Neuronal stem cell (in vitro differentiated cells): ENCODE measurements around the gene HGFAC.

ENCODE experiments used
- DNase-seq: peaks from one replicate; pipeline ENCODE4 v3.0.0-alpha.2; 2013; ENCODE audit warnings: low spot score
- H2AFZ ChIP-seq: one replicate; pipeline ENCODE4 v1.6.1; 2013; ENCODE audit warnings: mild to moderate bottlenecking, low read length, inconsistent platforms
- H2AK5ac ChIP-seq: 2 replicates; pipeline ENCODE4 v1.6.1; 2013; ENCODE audit warnings: low read depth, mild to moderate bottlenecking, inconsistent platforms, low read length, moderate library complexity, mixed read lengths
- H2BK120ac ChIP-seq: 2 replicates; pipeline ENCODE4 v1.6.1; 2013; ENCODE audit warnings: low read depth, mild to moderate bottlenecking, inconsistent platforms, low read length, moderate library complexity, mixed read lengths
- H2BK12ac ChIP-seq: one replicate; pipeline ENCODE4 v1.6.1; 2013; ENCODE audit warnings: low read length, inconsistent platforms
- H2BK15ac ChIP-seq: 2 replicates; pipeline ENCODE4 v1.6.1; 2013; ENCODE audit warnings: mild to moderate bottlenecking, low read length, inconsistent platforms, mixed read lengths
- H2BK5ac ChIP-seq: one replicate; pipeline ENCODE4 v1.6.1; 2013; ENCODE audit warnings: inconsistent platforms, mild to moderate bottlenecking, low read length, moderate library complexity
- H3K14ac ChIP-seq: one replicate; pipeline ENCODE4 v1.6.1; 2013; ENCODE audit warnings: low read length, inconsistent platforms
- H3K18ac ChIP-seq: 2 replicates; pipeline ENCODE4 v1.6.1; 2013; ENCODE audit warnings: low read length, inconsistent platforms
- H3K23ac ChIP-seq: 2 replicates; pipeline ENCODE4 v1.6.1; 2013; ENCODE audit warnings: low read depth, mild to moderate bottlenecking, mixed read lengths, low read length, inconsistent platforms; ENCODE audit not compliant: poor library complexity
- H3K27ac ChIP-seq: replicated peaks from 3 replicates; pipeline ENCODE4 v1.5.1; 2013; ENCODE audit warnings: low read length, inconsistent platforms
- H3K27me3 ChIP-seq, 3 experiments: 2 replicates each; pipeline ENCODE4 v1.6.1; 2013; ENCODE audit warnings: low read length in 3 of 3, mild to moderate bottlenecking in 2 of 3, inconsistent platforms in 1 of 3, low read depth in 1 of 3, mixed read lengths in 1 of 3, moderate library complexity in 1 of 3; ENCODE audit not compliant: control insufficient read depth in 3 of 3, insufficient read depth in 3 of 3
- H3K36me3 ChIP-seq, 2 donors: replicated peaks in 1 of 2; 2 replicates each; pipeline ENCODE4 v1.6.1; 2013; ENCODE audit warnings: low read length in 2 of 2; ENCODE audit not compliant: control insufficient read depth in 2 of 2, insufficient read depth in 2 of 2
- H3K4ac ChIP-seq: 2 replicates; pipeline ENCODE4 v1.6.1; 2013; ENCODE audit warnings: inconsistent platforms, mild to moderate bottlenecking, low read length, moderate library complexity
- H3K4me1 ChIP-seq, 2 donors: 1 replicate in 1 of 2; 2 replicates in 1 of 2; pipeline ENCODE4 v1.6.1; 2013; ENCODE audit warnings: low read length in 2 of 2, low read depth in 1 of 2; ENCODE audit not compliant: control insufficient read depth in 2 of 2, insufficient read depth in 1 of 2
- H3K4me2 ChIP-seq: one replicate; pipeline ENCODE4 v1.6.1; 2013; ENCODE audit warnings: mild to moderate bottlenecking, low read length, inconsistent platforms; ENCODE audit not compliant: insufficient read depth, poor library complexity, severe bottlenecking
- H3K4me3 ChIP-seq, 2 donors: 2 replicates each; pipeline ENCODE4 v1.5.1; 2013; ENCODE audit warnings: low read length in 2 of 2, mild to moderate bottlenecking in 2 of 2, inconsistent platforms in 1 of 2, moderate library complexity in 1 of 2
- H3K79me1 ChIP-seq: one replicate; pipeline ENCODE4 v1.6.1; 2013; ENCODE audit warnings: low read depth, mild to moderate bottlenecking, inconsistent platforms, low read length, moderate library complexity
- H3K9ac ChIP-seq: one replicate; pipeline ENCODE4 v1.6.1; 2013; ENCODE audit warnings: mild to moderate bottlenecking, low read depth, low read length, inconsistent platforms; ENCODE audit not compliant: poor library complexity
- H3K9me3 ChIP-seq, 2 donors: replicated peaks in 1 of 2; 2 replicates each; pipeline versions ENCODE3 to v1.6.1; 2013; ENCODE audit warnings: low read length in 2 of 2, mild to moderate bottlenecking in 2 of 2, inconsistent platforms in 1 of 2, low read depth in 1 of 2, mixed read lengths in 1 of 2, moderate library complexity in 1 of 2; ENCODE audit not compliant: control insufficient read depth in 2 of 2, insufficient read depth in 1 of 2
- H4K8ac ChIP-seq: one replicate; pipeline ENCODE4 v1.6.1; 2013; ENCODE audit warnings: low read depth, mild to moderate bottlenecking, inconsistent platforms, low read length, moderate library complexity
- H4K91ac ChIP-seq: one replicate; pipeline ENCODE4 v1.6.1; 2013; ENCODE audit warnings: low read length, low read depth, mild to moderate bottlenecking, inconsistent platforms; ENCODE audit not compliant: poor library complexity
- WGBS, 2 donors: extraction: QIAGEN DNeasy Blood & Tissue Kit; methylation state at CpG; one replicate each; pipeline ENCODE4 v1.1.7; 2013; ENCODE audit warnings: missing lambda C conversion rate in 2 of 2, mixed read lengths in 1 of 2; ENCODE audit not compliant: insufficient read length in 2 of 2, insufficient replicate concordance in 1 of 2; ENCODE audit errors: extremely low coverage in 2 of 2; 5-methylcytosine and 5-hydroxymethylcytosine counted together

The HGFAC gene

DNA sequence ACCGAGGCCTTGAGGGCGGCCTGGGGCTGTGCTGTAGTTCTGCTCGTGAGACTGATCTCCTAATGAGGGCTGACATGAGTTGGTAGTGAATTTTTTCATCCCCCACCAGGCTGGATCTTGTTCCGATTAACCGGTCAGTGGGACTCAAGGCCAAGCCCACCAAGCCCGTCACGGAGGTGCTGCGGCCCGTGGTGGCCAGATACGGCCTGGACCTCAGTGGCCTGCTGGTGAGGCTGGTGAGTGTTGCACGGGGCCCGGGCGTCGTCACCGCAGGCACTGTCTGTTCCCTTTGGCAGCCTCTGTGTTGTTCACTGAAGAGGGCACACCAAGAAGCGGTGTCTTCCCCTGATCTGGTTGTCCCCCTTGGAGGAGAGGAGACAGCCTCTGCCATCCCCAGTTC lies 18.4 kb upstream of the HGFAC start:
- no peak overlapping the region for H4K91ac ChIP-seq
- no peak overlapping the region for H3K18ac ChIP-seq
- H3K9me3 ChIP-seq: no peaks in the 10 kb centered on the region
- H3K27me3 ChIP-seq: no peaks in the 10 kb centered on the region
- no peak overlapping the region for H3K27ac ChIP-seq
- H3K79me1 ChIP-seq: peaks cover 1% of the 10 kb centered on the region
- peak overlapping the region; percentile 81 for H3K23ac ChIP-seq
- H2BK5ac ChIP-seq: no peak overlapping the region
- H2AK5ac ChIP-seq: peak overlapping the region; percentile 54
- no CpG with 5 or more reads among the region's 16 CpGs for WGBS, 2 donors
- DNase-seq: no peak
- H3K4me2 ChIP-seq: no peak overlapping the region
- no peak overlapping the region for H2BK15ac ChIP-seq
- H2BK120ac ChIP-seq: no peak overlapping the region
- no peak overlapping the region for H2AFZ ChIP-seq
- H3K14ac ChIP-seq: no peak overlapping the region
- H3K36me3 ChIP-seq: peaks cover 15 to 64% of the 10 kb centered on the region in 2 donors
- H3K4me1 ChIP-seq: peaks cover 0 to 6% of the 10 kb centered on the region in 2 donors
- no peak overlapping the region for H3K4me3 ChIP-seq
- peak overlapping the region; percentile 30 for H3K9ac ChIP-seq
- no peak overlapping the region for H2BK12ac ChIP-seq
- no peak overlapping the region for H3K4ac ChIP-seq
- H4K8ac ChIP-seq: no peak overlapping the region

DNA sequence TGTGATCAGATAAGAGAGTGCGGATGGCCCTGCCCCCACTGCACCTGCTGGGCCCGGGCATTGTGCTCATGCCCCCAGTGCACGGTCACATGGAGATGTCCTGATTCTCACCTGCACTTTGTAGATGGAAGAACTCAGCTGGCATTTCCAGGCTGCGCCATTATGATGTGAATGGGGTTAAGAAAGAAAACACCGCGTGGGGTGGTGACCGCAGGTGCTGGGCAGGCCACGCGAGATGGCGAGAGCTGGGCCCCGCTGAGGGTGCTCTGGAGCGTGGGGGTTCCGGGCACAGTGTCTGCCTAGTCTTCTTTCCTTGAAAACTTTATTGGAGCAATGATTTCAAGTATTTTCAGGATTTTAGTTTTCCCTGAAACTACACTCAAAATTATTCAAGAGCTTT lies 17.8 kb upstream of the HGFAC start:
- no peaks in the 10 kb centered on the region for H3K9me3 ChIP-seq
- H3K27ac ChIP-seq: no peak overlapping the region
- H3K23ac ChIP-seq: no peak overlapping the region
- WGBS, 2 donors: no CpG with 5 or more reads among the region's 13 CpGs
- H3K9ac ChIP-seq: no peak overlapping the region
- H3K4ac ChIP-seq: no peak overlapping the region
- no peak overlapping the region for H2BK5ac ChIP-seq
- no peak for DNase-seq
- H2BK12ac ChIP-seq: no peak overlapping the region
- H3K4me1 ChIP-seq: peaks cover 0 to 6% of the 10 kb centered on the region in 2 donors
- H3K4me2 ChIP-seq: no peak overlapping the region
- peaks cover 1% of the 10 kb centered on the region for H3K79me1 ChIP-seq
- H2AK5ac ChIP-seq: no peak overlapping the region
- H3K27me3 ChIP-seq: no peaks in the 10 kb centered on the region
- H2BK120ac ChIP-seq: no peak overlapping the region
- no peak overlapping the region for H3K18ac ChIP-seq
- H2AFZ ChIP-seq: no peak overlapping the region
- H3K4me3 ChIP-seq: no peak overlapping the region
- no peak overlapping the region for H2BK15ac ChIP-seq
- no peak overlapping the region for H4K91ac ChIP-seq
- no peak overlapping the region for H3K14ac ChIP-seq
- no peak overlapping the region for H4K8ac ChIP-seq
- peaks cover 13 to 66% of the 10 kb centered on the region in 2 donors for H3K36me3 ChIP-seq

DNA sequence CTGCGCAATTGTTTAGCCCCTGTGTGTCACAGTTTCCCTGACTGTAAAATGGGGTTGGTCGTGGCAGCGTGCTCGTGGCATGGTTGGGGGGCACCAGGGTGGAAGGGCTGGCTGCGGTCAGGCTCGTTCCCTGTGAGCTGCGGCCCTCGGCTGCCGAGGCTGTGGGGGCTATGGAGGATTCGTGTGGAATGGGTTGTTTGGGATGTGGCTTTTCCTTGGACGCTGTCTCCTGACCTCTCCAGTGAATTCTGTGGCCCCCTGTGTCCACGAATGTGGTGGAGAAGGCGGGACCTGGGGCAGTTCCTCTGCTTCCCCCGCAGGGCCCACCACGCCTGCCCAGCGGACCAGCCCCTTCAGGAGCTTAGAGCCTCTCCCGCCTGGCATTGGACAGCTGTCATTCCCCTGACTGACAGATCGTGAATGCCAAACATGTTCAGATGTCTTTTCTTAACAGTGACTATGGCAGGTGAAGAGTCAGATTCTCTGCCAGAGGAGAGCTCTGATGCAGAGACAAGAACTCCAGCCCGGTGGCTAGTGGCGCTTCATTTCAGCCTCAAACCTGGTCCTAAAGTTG lies 17.2 kb upstream of the HGFAC start:
- no peak overlapping the region for H3K4me2 ChIP-seq
- H3K9ac ChIP-seq: peak overlapping the region; percentile 60
- H4K8ac ChIP-seq: no peak overlapping the region
- H3K23ac ChIP-seq: peak overlapping the region; percentile 73
- no peak overlapping the region for H2BK12ac ChIP-seq
- no peak overlapping the region for H3K18ac ChIP-seq
- H3K27me3 ChIP-seq: no peaks in the 10 kb centered on the region
- no peak overlapping the region for H3K4me3 ChIP-seq
- peaks cover 15 to 72% of the 10 kb centered on the region in 2 donors for H3K36me3 ChIP-seq
- H2BK15ac ChIP-seq: no peak overlapping the region
- peaks cover 1% of the 10 kb centered on the region for H3K79me1 ChIP-seq
- no peak for DNase-seq
- no peak overlapping the region for H4K91ac ChIP-seq
- H3K9me3 ChIP-seq: no peaks in the 10 kb centered on the region
- peak overlapping the region; percentile 89 for H3K14ac ChIP-seq
- peaks cover 0 to 6% of the 10 kb centered on the region in 2 donors for H3K4me1 ChIP-seq
- H2AFZ ChIP-seq: no peak overlapping the region
- H2BK120ac ChIP-seq: no peak overlapping the region
- H3K27ac ChIP-seq: no peak overlapping the region
- no peak overlapping the region for H2BK5ac ChIP-seq
- no peak overlapping the region for H3K4ac ChIP-seq
- no CpG with 5 or more reads among the region's 20 CpGs for WGBS, 2 donors
- H2AK5ac ChIP-seq: no peak overlapping the region

DNA sequence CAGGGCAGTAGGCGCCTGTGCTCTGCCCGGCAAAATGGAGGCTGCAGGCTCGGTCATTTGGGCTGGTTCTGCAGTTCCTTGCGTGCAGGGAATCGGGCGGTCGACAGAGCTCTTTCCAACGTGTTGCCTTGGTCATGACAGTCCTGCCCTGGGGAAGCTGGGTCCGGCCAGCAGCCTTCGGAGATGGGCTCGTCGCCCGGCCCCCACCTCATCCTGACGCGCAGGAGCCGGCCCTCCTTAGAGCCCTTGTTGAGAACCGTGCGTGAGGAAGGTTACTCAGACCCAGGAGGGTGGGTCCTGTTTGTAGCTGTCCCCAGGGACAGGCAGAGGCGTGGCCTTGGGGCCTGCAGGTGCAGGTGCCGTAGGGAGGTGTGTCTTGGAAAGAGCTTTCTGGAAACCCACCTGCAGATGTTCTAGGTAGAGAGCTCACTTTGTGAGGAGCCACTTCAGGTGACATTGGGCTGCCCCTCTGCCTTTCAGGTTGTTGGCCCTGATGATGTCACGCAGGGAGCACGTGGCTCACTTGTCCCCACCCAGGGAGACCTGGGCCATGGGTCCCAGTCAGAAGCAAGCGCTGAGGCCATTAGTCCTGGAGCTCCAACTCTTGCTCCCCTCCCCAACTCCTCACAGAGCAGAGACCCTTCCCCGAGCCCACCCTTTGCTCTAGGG lies 15.2 kb upstream of the HGFAC start:
- Histone ChIP-seq H3K9me3 (no peaks in the 10 kb centered on the region), H4K8ac (no peak overlapping the region), H2BK15ac (no peak overlapping the region), H3K27ac (no peak overlapping the region), H3K4me2 (no peak overlapping the region), H3K27me3 (no peaks in the 10 kb centered on the region), H2AK5ac (no peak overlapping the region), H3K23ac (no peak overlapping the region), H3K4me3 (no peak overlapping the region), H3K18ac (peak overlapping the region; percentile 71), H2AFZ (no peak overlapping the region), H2BK5ac (peak overlapping the region; percentile 66), H2BK12ac (no peak overlapping the region), H3K14ac (peak overlapping the region; percentile 38), H3K36me3 (peaks cover 18 to 72% of the 10 kb centered on the region in 2 donors), H3K4ac (no peak overlapping the region), H3K4me1 (peaks cover 0 to 6% of the 10 kb centered on the region in 2 donors), H3K79me1 (peaks cover 6% of the 10 kb centered on the region), H2BK120ac (no peak overlapping the region), H3K9ac (no peak overlapping the region), H4K91ac (no peak overlapping the region)
- WGBS, 2 donors: no CpG with 5 or more reads among the region's 24 CpGs
- no peak for DNase-seq
